ENCODE results near the gene ADGRB2. TPM values are rescaled to one million over a fixed set of nuclear protein-coding genes. Genes with fewer than 3 reads are reported as not detected.
A peak's percentile ranks its signal among the peaks of the same experiment; 100 is the strongest.

ADGRB2 gene
- total RNA-seq, 1 donor from 2014 or later: 7.1 TPM

DNA sequence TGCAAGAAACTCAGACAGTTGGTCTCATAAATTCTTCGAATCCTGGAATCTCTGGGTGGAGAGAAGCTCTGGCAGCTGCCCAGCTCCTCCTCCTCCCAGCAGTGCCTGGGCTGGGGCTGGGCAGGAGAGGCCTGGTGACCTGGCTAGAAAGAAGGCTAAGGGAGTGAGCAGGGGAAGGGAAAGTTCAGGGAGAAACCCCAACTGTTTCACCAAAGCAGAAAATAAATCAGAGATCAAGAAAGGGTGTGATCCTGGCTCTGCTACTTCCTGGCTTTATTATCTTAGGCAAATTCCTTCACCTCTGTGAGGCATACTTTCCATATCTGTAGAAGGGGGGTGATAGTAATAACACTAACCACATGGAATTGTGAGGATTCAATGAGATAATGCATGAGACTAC lies 51.5 kb downstream of the ADGRB2 start:
- Histone ChIP-seq H3K4me3 (no peak overlapping the region), H3K27me3 (no peaks in the 10 kb centered on the region), H3K4me1 (peaks cover 4% of the 10 kb centered on the region), H3K9ac (no peak overlapping the region), H3K4me2 (no peak overlapping the region), H3K27ac (no peak overlapping the region), H3K9me3 (ENCODE audit: low read depth) (no peaks in the 10 kb centered on the region), H2AFZ (replicated peaks) (no peak overlapping the region), H3K36me3 (no peaks in the 10 kb centered on the region), H3K79me2 (ENCODE audit: low read depth) (no peaks in the 10 kb centered on the region), H3F3A (ENCODE audit: low read depth) (peaks cover 16% of the 10 kb centered on the region), H4K20me1 (ENCODE audit: low read depth) (no peaks in the 10 kb centered on the region)
- H3K36me3 Mint-ChIP-seq: no peaks in the 10 kb centered on the region
- peaks cover 10% of the 10 kb centered on the region for H3K27me3 Mint-ChIP-seq (ENCODE audit: insufficient read depth, low read depth)
- H3K4me3 Mint-ChIP-seq: peak overlapping the region; percentile 9
- DNase-seq (ENCODE audit: low spot score): no peak
- no peaks in the 10 kb centered on the region for H3K9me3 Mint-ChIP-seq
- TF ChIP-seq EZH2phosphoT487 (IDR thresholded peaks at IDR 0.05) (no peak), EZH2 (IDR thresholded peaks at IDR 0.05) (no peak), CTCF (IDR thresholded peaks at IDR 0.05) (no peak)
- H3K27ac Mint-ChIP-seq: no peak overlapping the region
- H3K4me1 Mint-ChIP-seq: peaks cover 43% of the 10 kb centered on the region

DNA sequence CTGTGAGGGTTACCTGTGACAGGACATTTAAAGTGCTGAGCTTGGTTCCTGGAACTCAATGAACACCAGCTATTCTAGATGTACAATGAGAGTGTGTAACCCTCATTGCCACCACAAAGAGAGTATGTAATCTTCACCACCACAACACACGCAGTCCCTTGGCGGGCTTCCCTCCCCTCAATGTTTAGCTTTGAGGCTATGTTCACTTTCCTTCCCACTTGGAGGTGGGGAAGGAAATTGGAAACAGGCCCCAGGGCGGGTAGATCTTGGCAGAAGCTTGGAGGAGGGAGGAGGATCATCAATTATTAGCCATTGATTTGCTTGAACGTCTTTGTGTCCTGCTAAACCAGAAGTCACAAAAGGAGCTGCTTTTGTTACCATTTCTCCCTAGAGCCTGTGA lies 52.1 kb downstream of the ADGRB2 start:
- Mint-ChIP-seq H3K36me3 (no peaks in the 10 kb centered on the region), H3K4me3 (no peak overlapping the region), H3K9me3 (no peaks in the 10 kb centered on the region), H3K27ac (peak overlapping the region; percentile 18), H3K27me3 (ENCODE audit: insufficient read depth, low read depth) (peaks cover 8% of the 10 kb centered on the region), H3K4me1 (peaks cover 45% of the 10 kb centered on the region)
- Histone ChIP-seq H3K4me1 (peaks cover 4% of the 10 kb centered on the region), H2AFZ (replicated peaks) (no peak overlapping the region), H3K27ac (no peak overlapping the region), H3F3A (ENCODE audit: low read depth) (peaks cover 16% of the 10 kb centered on the region), H3K9ac (no peak overlapping the region), H3K4me2 (no peak overlapping the region), H4K20me1 (ENCODE audit: low read depth) (no peaks in the 10 kb centered on the region), H3K9me3 (ENCODE audit: low read depth) (no peaks in the 10 kb centered on the region), H3K36me3 (no peaks in the 10 kb centered on the region), H3K79me2 (ENCODE audit: low read depth) (no peaks in the 10 kb centered on the region), H3K4me3 (no peak overlapping the region), H3K27me3 (no peaks in the 10 kb centered on the region)
- DNase-seq (ENCODE audit: low spot score): no peak
- TF ChIP-seq CTCF (IDR thresholded peaks at IDR 0.05) (no peak), EZH2phosphoT487 (IDR thresholded peaks at IDR 0.05) (no peak), EZH2 (IDR thresholded peaks at IDR 0.05) (no peak)

GRCh38 chr1:31708324-31708723 lies 55.8 kb downstream of the ADGRB2 start:
- TF ChIP-seq EZH2phosphoT487 (IDR thresholded peaks at IDR 0.05): no peak
- no peak for TF ChIP-seq EZH2 (IDR thresholded peaks at IDR 0.05)
- TF ChIP-seq CTCF (IDR thresholded peaks at IDR 0.05): no peak
- H3K4me3 Mint-ChIP-seq: no peak overlapping the region
- Histone ChIP-seq H3K9ac (no peak overlapping the region), H3K4me2 (no peak overlapping the region), H3K36me3 (no peaks in the 10 kb centered on the region), H3K27me3 (peaks cover 18% of the 10 kb centered on the region), H3F3A (ENCODE audit: low read depth) (peaks cover 5% of the 10 kb centered on the region), H3K79me2 (ENCODE audit: low read depth) (no peaks in the 10 kb centered on the region), H4K20me1 (ENCODE audit: low read depth) (no peaks in the 10 kb centered on the region), H3K4me1 (peaks cover 23% of the 10 kb centered on the region), H3K27ac (no peak overlapping the region), H2AFZ (replicated peaks) (no peak overlapping the region), H3K9me3 (ENCODE audit: low read depth) (no peaks in the 10 kb centered on the region), H3K4me3 (no peak overlapping the region)
- H3K27ac Mint-ChIP-seq: peak overlapping the region; percentile 36
- no peaks in the 10 kb centered on the region for H3K9me3 Mint-ChIP-seq
- no peaks in the 10 kb centered on the region for H3K36me3 Mint-ChIP-seq
- peaks cover 41% of the 10 kb centered on the region for H3K4me1 Mint-ChIP-seq
- peaks cover 11% of the 10 kb centered on the region for H3K27me3 Mint-ChIP-seq (ENCODE audit: insufficient read depth, low read depth)
- DNase-seq (ENCODE audit: low spot score): no peak
